HCT116 (cell line): ENCODE measurements around the gene DMD. TPM values are rescaled to one million over a fixed set of nuclear protein-coding genes. Genes with fewer than 3 reads are reported as not detected.
"Not testable (repeated sequence)": the region's sequence is repeated elsewhere in the genome, so short reads cannot be mapped to it uniquely, and the experiment has no call there.

ENCODE experiments used
- ATAC-seq: fragments of 200-7000 bp; cut with Tn5 transposase; 2 replicates; pipeline ENCODE4 v1.9.1; 2020; ENCODE audit warnings: mild to moderate bottlenecking, moderate library complexity
- BruUV-seq: library from RNA; stranded (reverse); fragments of 400-500 nt; replicated peaks from 2 replicates; lab custom pipeline; 2021; lab: Mats Ljungman, UMichigan
- CTCF ChIA-PET: fragments of 300-600 bp; sonication (Branson Sonifier 250); formaldehyde crosslinking; loops from one replicate; lab custom pipeline; 2021; ENCODE audit warnings: antibody characterized with exemption; lab: Charles Lee
- POLR2A ChIA-PET: fragments of 300-600, 350-600 bp; sonication (Branson Sonifier 250); formaldehyde crosslinking; loops from one replicate; lab custom pipeline; 2021; ENCODE audit warnings: antibody characterized with exemption; lab: Charles Lee
- RAD21 ChIA-PET, 2 experiments: fragments of 300-600 bp; sonication (Branson Sonifier 250); formaldehyde crosslinking; loops; one replicate each; lab custom pipeline; 2023; ENCODE audit warnings: low total read pairs in 2 of 2; ENCODE audit not compliant: uncharacterized antibody in 2 of 2, unreplicated experiment in 2 of 2, low non-redundant PET in 1 of 2; lab: Charles Lee
- DNase-seq: peaks from one replicate; pipeline ENCODE4 v3.0.0-alpha.2; 2010; ENCODE audit warnings: low read depth, low spot score
- H2AFZ ChIP-seq: fragments of 200-600 bp; shearing (Covaris generic), sonication (generic); 2 replicates; pipeline ENCODE4 v1.6.1; 2017; ENCODE audit warnings: low read depth, mixed run types, mixed read lengths, antibody characterized with exemption, low read length; ENCODE audit not compliant: poor library complexity, severe bottlenecking
- H3K27ac ChIP-seq: 2 replicates; pipeline ENCODE4 v1.5.1; 2012; ENCODE audit warnings: low read depth, low read length
- H3K27me3 ChIP-seq: fragments of 200-600 bp; sonication (generic); 2 replicates; pipeline ENCODE4 v1.6.1; 2016; ENCODE audit warnings: mixed run types, low read length, mixed read lengths; ENCODE audit not compliant: insufficient read depth
- H3K36me3 ChIP-seq, 2 experiments: fragments of 200-500 bp in 1 of 2; fragments of 200-600 bp in 1 of 2; sonication (Bioruptor generic) in 1 of 2; sonication (generic) in 1 of 2; 2 replicates each; pipeline versions ENCODE4 v1.5.1 to v1.6.1; 2014 to 2016; ENCODE audit warnings: low read length in 2 of 2, inconsistent platforms in 1 of 2, mixed read lengths in 1 of 2, mixed run types in 1 of 2; ENCODE audit not compliant: insufficient read depth in 2 of 2, control insufficient read depth in 1 of 2
- H3K4me1 ChIP-seq, 2 experiments: fragments of 200-600 bp in 1 of 2; sonication (generic) in 1 of 2; 2 replicates each; pipeline versions ENCODE4 v1.5.1 to v1.6.1; 2012 to 2017; ENCODE audit warnings: low read length in 2 of 2, inconsistent platforms in 1 of 2, mild to moderate bottlenecking in 1 of 2, mixed read lengths in 1 of 2, mixed run types in 1 of 2, moderate library complexity in 1 of 2; ENCODE audit not compliant: insufficient read depth in 2 of 2, control insufficient read depth in 1 of 2
- H3K4me2 ChIP-seq: fragments of 200-600 bp; sonication (generic); 2 replicates; pipeline ENCODE4 v1.6.1; 2017; ENCODE audit warnings: mixed run types, low read length, mixed read lengths
- H3K4me3 ChIP-seq, 2 experiments: fragments of 200-600 bp in 1 of 2; sonication (generic) in 1 of 2; replicated peaks in 1 of 2; 2 replicates each; pipeline ENCODE4 v1.5.1; 2011 to 2016; ENCODE audit warnings: low read length in 2 of 2, control low read depth in 1 of 2, low read depth in 1 of 2, mild to moderate bottlenecking in 1 of 2, mixed read lengths in 1 of 2, mixed run types in 1 of 2
- H3K79me2 ChIP-seq: fragments of 200-600 bp; sonication (generic); 2 replicates; pipeline ENCODE4 v1.6.1; 2017; ENCODE audit warnings: mild to moderate bottlenecking, mixed run types, low read length, moderate library complexity, mixed read lengths; ENCODE audit not compliant: insufficient read depth
- H3K9ac ChIP-seq: fragments of 200-600 bp; sonication (generic); 2 replicates; pipeline ENCODE4 v1.6.1; 2016; ENCODE audit warnings: low read length, mixed read lengths
- H3K9me2 ChIP-seq: fragments of 200-600 bp; sonication (generic), shearing (Covaris generic); 2 replicates; pipeline ENCODE4 v1.6.1; 2017; ENCODE audit warnings: mixed run types, mild to moderate bottlenecking, moderate library complexity; ENCODE audit not compliant: insufficient read depth
- H3K9me3 ChIP-seq, 2 experiments: fragments of 200-500 bp in 1 of 2; fragments of 200-600 bp in 1 of 2; sonication (Bioruptor generic) in 1 of 2; sonication (generic) in 1 of 2; 2 replicates each; pipeline ENCODE4 v1.6.1; 2014 to 2017; ENCODE audit warnings: low read length in 2 of 2, mixed read lengths in 2 of 2, inconsistent platforms in 1 of 2, low read depth in 1 of 2, mild to moderate bottlenecking in 1 of 2, mixed run types in 1 of 2, moderate library complexity in 1 of 2; ENCODE audit not compliant: control insufficient read depth in 1 of 2, insufficient read depth in 1 of 2
- H4K20me1 ChIP-seq: fragments of 200-600 bp; sonication (generic), shearing (Covaris generic); 2 replicates; pipeline ENCODE4 v1.6.1; 2017; ENCODE audit warnings: mixed run types, mild to moderate bottlenecking, moderate library complexity; ENCODE audit not compliant: insufficient read depth
- CBX3 ChIP-seq: IDR thresholded peaks from 2 replicates; pipeline ENCODE4 v1.6.1; 2012; ENCODE audit warnings: low read depth
- CEBPB ChIP-seq: IDR thresholded peaks from 2 replicates; pipeline ENCODE4 v1.6.1; 2012; ENCODE audit warnings: low read depth
- EGR1 ChIP-seq: IDR thresholded peaks from 2 replicates; pipeline ENCODE4 v1.6.1; 2012; ENCODE audit warnings: low read depth
- ELF1 ChIP-seq: IDR thresholded peaks from 2 replicates; pipeline ENCODE4 v1.6.1; 2012; ENCODE audit warnings: low read depth, borderline replicate concordance
- EZH2 ChIP-seq: fragments of 200-600 bp; sonication (generic); IDR thresholded peaks from 2 replicates; pipeline ENCODE4 v1.6.1; 2017; ENCODE audit warnings: antibody characterized with exemption, mixed run types
- EZH2phosphoT487 ChIP-seq: fragments of 200-600 bp; IDR thresholded peaks from 2 replicates; pipeline ENCODE4 v1.6.1; 2018; ENCODE audit warnings: antibody characterized with exemption, borderline replicate concordance
- FOSL1 ChIP-seq: IDR thresholded peaks from 2 replicates; pipeline ENCODE4 v1.6.1; 2012; ENCODE audit warnings: low read depth
- JUND ChIP-seq: IDR thresholded peaks from 2 replicates; pipeline ENCODE4 v1.6.1; 2012
- POLR2A ChIP-seq: IDR thresholded peaks from 2 replicates; pipeline ENCODE4 v1.7.0; 2011; ENCODE audit warnings: borderline replicate concordance; ENCODE audit not compliant: insufficient read depth, insufficient read length; ENCODE audit errors: extremely low read depth
- POLR2AphosphoS5 ChIP-seq: IDR thresholded peaks from 2 replicates; pipeline ENCODE4 v1.6.1; 2011; ENCODE audit warnings: mild to moderate bottlenecking, low read depth, low read length, moderate library complexity
- RAD21 ChIP-seq: IDR thresholded peaks from 2 replicates; pipeline ENCODE4 v1.6.1; 2012; ENCODE audit warnings: low read depth, mild to moderate bottlenecking
- SRF ChIP-seq: IDR thresholded peaks from 2 replicates; pipeline ENCODE4 v1.6.1; 2012; ENCODE audit warnings: low read depth
- TCF7L2 ChIP-seq: IDR thresholded peaks from 2 replicates; pipeline ENCODE4 v1.7.0; 2011; ENCODE audit warnings: borderline replicate concordance, inconsistent platforms; ENCODE audit not compliant: insufficient read depth, insufficient read length; ENCODE audit errors: extremely low read depth
- YY1 ChIP-seq: IDR thresholded peaks from 2 replicates; pipeline ENCODE4 v1.6.1; 2011; ENCODE audit warnings: low read length, low read depth, moderate library complexity, mild to moderate bottlenecking; ENCODE audit not compliant: insufficient replicate concordance; ENCODE audit errors: extremely low read depth
- ZFX ChIP-seq: fragments of 450-650 bp; IDR thresholded peaks from 2 replicates; pipeline ENCODE4 v1.6.1; 2017
- ZNF274 ChIP-seq: fragments of 200-500 bp; sonication (Bioruptor generic); IDR thresholded peaks from 2 replicates; pipeline ENCODE4 v1.6.1; 2014; ENCODE audit warnings: mild to moderate bottlenecking, low read depth, low read length, inconsistent platforms
- intact Hi-C: fragments of 100-400 bp; cut with micrococcal nuclease; formaldehyde crosslinking; loops from 2 replicates; pipeline ENCODE4 v1.10.0; 2022
- total RNA-seq: library from RNA; stranded (reverse); gene quantifications from one replicate; pipeline ENCODE4 v1.2.1, GENCODE V29; 2021; ENCODE audit not compliant: unreplicated experiment
- TF ChIP-seq, protein P1 (sequence below): IDR thresholded peaks from 2 replicates; pipeline ENCODE4 v1.6.1; 2012
- TF ChIP-seq, protein P2 (sequence below): IDR thresholded peaks from 2 replicates; pipeline ENCODE4 v1.6.1; 2012
- TF ChIP-seq, protein P3 (sequence below): IDR thresholded peaks from 2 replicates; pipeline ENCODE4 v1.6.1; 2012; ENCODE audit warnings: low read depth

Gene DMD
- total RNA-seq, 1 experiment from 2014 or later: 0.05 TPM

DNA sequence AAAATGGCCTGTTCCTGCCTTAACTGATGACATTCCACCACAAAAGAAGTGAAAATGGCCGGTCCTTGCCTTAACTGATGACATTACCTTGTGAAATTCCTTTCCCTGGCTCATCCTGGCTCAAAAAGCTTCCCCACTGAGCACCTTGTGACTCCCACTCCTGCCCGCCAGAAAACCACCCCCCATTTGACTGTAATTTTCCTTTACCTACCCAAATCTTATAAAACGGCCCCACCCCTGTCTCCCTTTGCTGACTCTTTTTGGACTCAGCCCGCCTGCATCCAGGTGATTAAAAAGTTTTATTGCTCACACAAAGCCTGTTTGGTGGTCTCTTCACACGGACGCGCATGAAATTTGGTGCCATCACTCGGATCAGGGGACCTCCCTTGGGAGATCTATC lies 1833.5 kb downstream of the DMD start:
- intact Hi-C loops, H3K4me1 ChIP-seq, H3K36me3 ChIP-seq, H3K4me2 ChIP-seq, H3K79me2 ChIP-seq, H2AFZ ChIP-seq, H4K20me1 ChIP-seq, POLR2A ChIA-PET, DNase-seq, H3K27ac ChIP-seq, H3K9me2 ChIP-seq, H3K9ac ChIP-seq, CTCF ChIA-PET, H3K4me3 ChIP-seq, BruUV-seq, H3K27me3 ChIP-seq, H3K9me3 ChIP-seq, RAD21 ChIA-PET, ATAC-seq: not testable (repeated sequence)

DNA sequence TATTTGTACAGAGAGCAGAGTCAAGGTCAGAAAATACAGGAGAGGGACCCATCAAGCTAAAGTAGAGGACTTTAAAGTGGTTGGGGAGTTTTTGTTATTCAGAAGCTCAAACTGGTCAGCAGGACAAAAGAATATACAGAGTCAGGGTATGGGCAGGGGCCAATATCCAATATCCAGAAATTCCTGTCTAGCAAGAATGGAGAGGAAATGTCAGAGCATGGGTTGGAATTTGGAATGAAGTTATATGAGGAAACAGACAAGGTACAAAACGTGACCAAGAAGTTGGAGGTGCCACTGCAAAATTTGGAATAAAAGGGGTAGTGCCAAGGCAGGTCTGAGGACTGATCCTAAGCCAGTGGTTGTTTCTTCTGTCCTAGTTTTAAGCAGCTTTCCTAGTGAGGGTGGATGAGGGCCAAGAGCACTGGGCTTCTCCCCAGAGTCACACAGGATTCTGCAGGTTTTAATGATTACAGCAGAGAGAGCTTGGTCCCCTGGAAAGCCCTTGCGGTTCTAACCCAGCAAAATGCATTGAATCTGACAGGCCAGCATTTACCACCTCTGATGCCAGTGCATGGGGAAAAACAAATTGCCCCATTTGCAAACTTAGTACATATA lies 1834.8 kb downstream of the DMD start:
- no peak for DNase-seq
- Histone ChIP-seq H3K9me3 (no peaks in the 10 kb centered on the region), H3K79me2 (no peaks in the 10 kb centered on the region), H3K9ac (no peak overlapping the region), H3K27me3 (no peaks in the 10 kb centered on the region), H3K9me2 (no peaks in the 10 kb centered on the region), H3K4me2 (no peak overlapping the region), H3K4me3 (no peak overlapping the region), H3K27ac (no peak overlapping the region), H3K4me1 (no peaks in the 10 kb centered on the region), H3K36me3 (no peaks in the 10 kb centered on the region), H2AFZ (no peak overlapping the region), H4K20me1 (no peaks in the 10 kb centered on the region)
- CTCF ChIA-PET: no interaction called here
- intact Hi-C loops: no loop called here
- no TSS peak for BruUV-seq
- ATAC-seq: no peak
- RAD21 ChIA-PET: no interaction called here
- POLR2A ChIA-PET: no interaction called here
- TF ChIP-seq EZH2phosphoT487: no peak
- TF ChIP-seq, protein P1, sequence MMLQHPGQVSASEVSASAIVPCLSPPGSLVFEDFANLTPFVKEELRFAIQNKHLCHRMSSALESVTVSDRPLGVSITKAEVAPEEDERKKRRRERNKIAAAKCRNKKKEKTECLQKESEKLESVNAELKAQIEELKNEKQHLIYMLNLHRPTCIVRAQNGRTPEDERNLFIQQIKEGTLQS: no peak
- no peak for TF ChIP-seq ZFX
- TF ChIP-seq EGR1: no peak
- no peak for TF ChIP-seq ZNF274
- no peak for TF ChIP-seq FOSL1
- TF ChIP-seq POLR2AphosphoS5: no peak
- TF ChIP-seq JUND: no peak
- TF ChIP-seq YY1: no peak
- TF ChIP-seq ELF1: no peak
- no peak for TF ChIP-seq CEBPB
- TF ChIP-seq RAD21: no peak
- TF ChIP-seq, protein P2, sequence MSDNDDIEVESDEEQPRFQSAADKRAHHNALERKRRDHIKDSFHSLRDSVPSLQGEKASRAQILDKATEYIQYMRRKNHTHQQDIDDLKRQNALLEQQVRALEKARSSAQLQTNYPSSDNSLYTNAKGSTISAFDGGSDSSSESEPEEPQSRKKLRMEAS: no peak
- TF ChIP-seq, protein P3, sequence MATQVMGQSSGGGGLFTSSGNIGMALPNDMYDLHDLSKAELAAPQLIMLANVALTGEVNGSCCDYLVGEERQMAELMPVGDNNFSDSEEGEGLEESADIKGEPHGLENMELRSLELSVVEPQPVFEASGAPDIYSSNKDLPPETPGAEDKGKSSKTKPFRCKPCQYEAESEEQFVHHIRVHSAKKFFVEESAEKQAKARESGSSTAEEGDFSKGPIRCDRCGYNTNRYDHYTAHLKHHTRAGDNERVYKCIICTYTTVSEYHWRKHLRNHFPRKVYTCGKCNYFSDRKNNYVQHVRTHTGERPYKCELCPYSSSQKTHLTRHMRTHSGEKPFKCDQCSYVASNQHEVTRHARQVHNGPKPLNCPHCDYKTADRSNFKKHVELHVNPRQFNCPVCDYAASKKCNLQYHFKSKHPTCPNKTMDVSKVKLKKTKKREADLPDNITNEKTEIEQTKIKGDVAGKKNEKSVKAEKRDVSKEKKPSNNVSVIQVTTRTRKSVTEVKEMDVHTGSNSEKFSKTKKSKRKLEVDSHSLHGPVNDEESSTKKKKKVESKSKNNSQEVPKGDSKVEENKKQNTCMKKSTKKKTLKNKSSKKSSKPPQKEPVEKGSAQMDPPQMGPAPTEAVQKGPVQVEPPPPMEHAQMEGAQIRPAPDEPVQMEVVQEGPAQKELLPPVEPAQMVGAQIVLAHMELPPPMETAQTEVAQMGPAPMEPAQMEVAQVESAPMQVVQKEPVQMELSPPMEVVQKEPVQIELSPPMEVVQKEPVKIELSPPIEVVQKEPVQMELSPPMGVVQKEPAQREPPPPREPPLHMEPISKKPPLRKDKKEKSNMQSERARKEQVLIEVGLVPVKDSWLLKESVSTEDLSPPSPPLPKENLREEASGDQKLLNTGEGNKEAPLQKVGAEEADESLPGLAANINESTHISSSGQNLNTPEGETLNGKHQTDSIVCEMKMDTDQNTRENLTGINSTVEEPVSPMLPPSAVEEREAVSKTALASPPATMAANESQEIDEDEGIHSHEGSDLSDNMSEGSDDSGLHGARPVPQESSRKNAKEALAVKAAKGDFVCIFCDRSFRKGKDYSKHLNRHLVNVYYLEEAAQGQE: no peak
- TF ChIP-seq CBX3: no peak
- no peak for TF ChIP-seq EZH2
- TF ChIP-seq SRF: no peak
- TF ChIP-seq POLR2A: no peak
- no peak for TF ChIP-seq TCF7L2
